ENCODE results near the gene NEGR1. TPM values are rescaled to one million over a fixed set of nuclear protein-coding genes. Genes with fewer than 3 reads are reported as not detected.

NEGR1 gene
- total RNA-seq, 1 donor from 2014 or later: 2.4 TPM

GRCh38 chr1:71393301-71393700 lies 889.0 kb downstream of the NEGR1 start:
- Mint-ChIP-seq H3K9me3 (peaks cover 44% of the 10 kb centered on the region), H3K4me3 (no peak overlapping the region), H3K4me1 (no peaks in the 10 kb centered on the region), H3K36me3 (no peaks in the 10 kb centered on the region), H3K27me3 (ENCODE audit: low read depth) (no peaks in the 10 kb centered on the region), H3K27ac (no peak overlapping the region)
- no peak for TF ChIP-seq CTCF (IDR thresholded peaks at IDR 0.05; ENCODE audit: unreplicated experiment)
- no peak for DNase-seq (ENCODE audit: low spot score in 2 of 2, unreplicated experiment in 2 of 2)

DNA sequence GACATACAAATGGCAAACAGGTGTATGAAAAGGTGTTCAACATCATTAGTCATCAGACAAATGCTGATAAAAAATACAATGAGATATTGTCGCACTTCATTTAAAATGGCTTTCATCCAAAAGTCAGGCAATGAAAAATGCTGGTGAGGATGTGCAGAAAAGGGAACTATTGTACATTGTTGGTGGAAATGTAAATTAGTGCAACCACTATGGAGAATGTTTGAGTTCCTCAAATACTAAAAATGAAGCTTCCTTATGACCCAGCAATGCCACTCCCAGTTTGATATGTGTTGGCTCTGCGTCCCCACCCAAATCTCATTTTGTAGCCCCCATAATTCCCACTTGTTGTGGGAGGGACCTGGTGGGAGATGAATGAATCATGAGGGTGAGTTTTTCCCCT lies 891.8 kb downstream of the NEGR1 start:
- no peak for DNase-seq (ENCODE audit: low spot score in 2 of 2, unreplicated experiment in 2 of 2)
- no peak overlapping the region for H3K4me3 Mint-ChIP-seq
- TF ChIP-seq CTCF (IDR thresholded peaks at IDR 0.05; ENCODE audit: unreplicated experiment): no peak
- H3K27ac Mint-ChIP-seq: no peak overlapping the region
- H3K9me3 Mint-ChIP-seq: peaks cover 58% of the 10 kb centered on the region
- no peaks in the 10 kb centered on the region for H3K4me1 Mint-ChIP-seq
- H3K27me3 Mint-ChIP-seq (ENCODE audit: low read depth): no peaks in the 10 kb centered on the region
- H3K36me3 Mint-ChIP-seq: no peaks in the 10 kb centered on the region

- Mint-ChIP-seq H3K36me3 (no peaks in the 10 kb centered on the region), H3K9me3 (peaks cover 12% of the 10 kb centered on the region), H3K4me1 (no peaks in the 10 kb centered on the region), H3K4me3 (no peak overlapping the region), H3K27ac (no peak overlapping the region), H3K27me3 (ENCODE audit: low read depth) (no peaks in the 10 kb centered on the region)
- DNase-seq (ENCODE audit: low spot score in 2 of 2, unreplicated experiment in 2 of 2): no peak
- no peak for TF ChIP-seq CTCF (IDR thresholded peaks at IDR 0.05; ENCODE audit: unreplicated experiment)
These were observed 904.5 kb downstream of the NEGR1 start for GRCh38 chr1:71377886-71378285.

- TF ChIP-seq CTCF (IDR thresholded peaks at IDR 0.05; ENCODE audit: unreplicated experiment): no peak
- no peaks in the 10 kb centered on the region for H3K27me3 Mint-ChIP-seq (ENCODE audit: low read depth)
- no peaks in the 10 kb centered on the region for H3K4me1 Mint-ChIP-seq
- no peak overlapping the region for H3K4me3 Mint-ChIP-seq
- no peak for DNase-seq (ENCODE audit: low spot score in 2 of 2, unreplicated experiment in 2 of 2)
- H3K36me3 Mint-ChIP-seq: no peaks in the 10 kb centered on the region
- H3K9me3 Mint-ChIP-seq: peaks cover 3% of the 10 kb centered on the region
- no peak overlapping the region for H3K27ac Mint-ChIP-seq
These were observed 909.8 kb downstream of the NEGR1 start for GRCh38 chr1:71372496-71372895.

- no peak for TF ChIP-seq CTCF (IDR thresholded peaks at IDR 0.05; ENCODE audit: unreplicated experiment)
- Mint-ChIP-seq H3K4me1 (no peaks in the 10 kb centered on the region), H3K4me3 (no peak overlapping the region), H3K27ac (no peak overlapping the region), H3K9me3 (no peaks in the 10 kb centered on the region), H3K36me3 (no peaks in the 10 kb centered on the region), H3K27me3 (ENCODE audit: low read depth) (no peaks in the 10 kb centered on the region)
- no peak for DNase-seq (ENCODE audit: low spot score in 2 of 2, unreplicated experiment in 2 of 2)
These were observed 910.8 kb downstream of the NEGR1 start for GRCh38 chr1:71371581-71371980.

- DNase-seq (ENCODE audit: low spot score in 2 of 2, unreplicated experiment in 2 of 2): no peak
- Mint-ChIP-seq H3K27ac (no peak overlapping the region), H3K27me3 (ENCODE audit: low read depth) (no peaks in the 10 kb centered on the region), H3K9me3 (peaks cover 9% of the 10 kb centered on the region), H3K4me3 (no peak overlapping the region), H3K4me1 (no peaks in the 10 kb centered on the region), H3K36me3 (no peaks in the 10 kb centered on the region)
- no peak for TF ChIP-seq CTCF (IDR thresholded peaks at IDR 0.05; ENCODE audit: unreplicated experiment)
These were observed 918.1 kb downstream of the NEGR1 start for GRCh38 chr1:71364236-71364635.
